Urinary bladder (tissue), 4 donors: Measurements from ENCODE around the gene ARHGAP24. TPM values are rescaled to one million over a fixed set of nuclear protein-coding genes. Genes with fewer than 3 reads are reported as not detected.

ENCODE experiments used
- DNase-seq: peaks from one replicate; pipeline ENCODE4 v3.0.0-alpha.2; 2015; ENCODE audit errors: extremely low spot score
- H3K27ac ChIP-seq: one replicate; pipeline ENCODE4 v1.5.1; 2013; ENCODE audit warnings: low read depth, mild to moderate bottlenecking, moderate library complexity
- H3K36me3 ChIP-seq: one replicate; pipeline ENCODE4 v1.6.1; 2013; ENCODE audit warnings: mild to moderate bottlenecking, moderate library complexity; ENCODE audit not compliant: insufficient read depth
- H3K4me1 ChIP-seq: one replicate; pipeline ENCODE4 v1.6.1; 2013; ENCODE audit warnings: mild to moderate bottlenecking, moderate library complexity; ENCODE audit not compliant: insufficient read depth
- H3K4me3 ChIP-seq: one replicate; pipeline ENCODE4 v1.5.1; 2013; ENCODE audit warnings: low read depth, low read length
- WGBS: extraction: QIAGEN DNeasy Blood & Tissue Kit; methylation state at CpG from one replicate; pipeline ENCODE4 v1.1.7; 2013; 5-methylcytosine and 5-hydroxymethylcytosine counted together
- polyA plus RNA-seq: library from polyadenylated mRNA; stranded (reverse); fragments of 200-250 nt; gene quantifications from one replicate; pipeline ENCODE4 v1.2.3, GENCODE V29; 2013
- total RNA-seq: library from RNA; depleted of rRNA; stranded (reverse); fragments of >200 nt; gene quantifications from one replicate; pipeline ENCODE4 v1.2.3, GENCODE V29; 2014
- donor health status: healthy with polysubstance abuse.
- donor health status: healthy.

ARHGAP24 gene
- total and polyA plus RNA-seq, 2 donors: 17.5 to 81.0 TPM

DNA sequence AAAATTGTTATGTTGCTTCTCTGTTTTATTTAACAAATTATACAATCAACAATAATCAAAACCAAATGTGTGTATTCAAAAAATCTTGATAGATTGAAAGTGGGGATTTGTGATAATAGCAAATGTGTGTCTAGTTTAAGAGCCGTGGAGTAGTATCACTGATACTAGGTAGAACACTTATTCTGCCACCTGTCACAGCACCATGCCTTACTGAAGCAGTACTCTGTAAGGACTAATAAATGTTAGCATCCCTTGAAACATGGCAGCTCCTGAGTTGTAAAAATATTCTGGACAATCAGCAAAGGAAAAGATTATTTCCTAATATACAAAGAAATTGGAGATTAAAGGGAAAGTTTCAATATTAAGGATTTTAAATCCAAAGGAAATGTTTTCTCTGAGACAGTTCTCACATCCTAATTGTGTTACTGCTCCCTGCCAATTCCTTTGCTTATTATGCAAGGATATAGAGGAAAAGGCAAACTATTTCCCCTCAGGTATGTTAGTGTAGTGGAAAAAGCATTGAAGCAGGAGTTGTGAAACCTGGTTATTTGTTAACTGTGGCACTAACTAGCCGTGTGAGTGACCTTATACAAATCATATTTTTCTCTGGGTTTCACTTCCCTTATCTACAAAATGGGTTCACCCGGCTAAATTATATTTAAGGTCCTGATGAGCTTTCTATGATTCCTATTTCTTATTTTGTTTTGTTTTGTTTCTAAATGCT, 303.1 kb downstream of the ARHGAP24 start:
- no peak overlapping the region for H3K4me3 ChIP-seq
- WGBS: 46% methylated on average over 3 of the region's 3 CpGs
- H3K27ac ChIP-seq: no peak overlapping the region
- no peaks in the 10 kb centered on the region for H3K36me3 ChIP-seq
- DNase-seq: no peak
- H3K4me1 ChIP-seq: no peaks in the 10 kb centered on the region

GRCh38 chr4:85778632-85779131, 303.7 kb downstream of the ARHGAP24 start:
- H3K27ac ChIP-seq: peak overlapping the region; percentile 2
- H3K4me3 ChIP-seq: peak overlapping the region; percentile 28
- H3K4me1 ChIP-seq: no peaks in the 10 kb centered on the region
- WGBS: 15% methylated on average over 3 of the region's 3 CpGs
- H3K36me3 ChIP-seq: no peaks in the 10 kb centered on the region
- peak; percentile 28 for DNase-seq

- Histone ChIP-seq H3K27ac (no peak overlapping the region), H3K4me3 (peak overlapping the region; percentile 13), H3K36me3 (no peaks in the 10 kb centered on the region), H3K4me1 (no peaks in the 10 kb centered on the region)
- no peak for DNase-seq
Observed at GRCh38 chr4:85779165-85779564, 304.2 kb downstream of the ARHGAP24 start.

GRCh38 chr4:85780664-85781063, 305.7 kb downstream of the ARHGAP24 start:
- no peaks in the 10 kb centered on the region for H3K4me1 ChIP-seq

GRCh38 chr4:85783483-85783882, 308.5 kb downstream of the ARHGAP24 start:
- Histone ChIP-seq H3K27ac (no peak overlapping the region), H3K4me1 (no peaks in the 10 kb centered on the region), H3K4me3 (no peak overlapping the region), H3K36me3 (no peaks in the 10 kb centered on the region)
- no peak for DNase-seq
- WGBS: 19% methylated on average over 2 of the region's 2 CpGs

More at GRCh38 chr4:85780664-85781063, 305.7 kb downstream of the ARHGAP24 start:
- Histone ChIP-seq H3K36me3 (no peaks in the 10 kb centered on the region), H3K4me3 (no peak overlapping the region), H3K27ac (no peak overlapping the region)
- 55% methylated on average over 3 of the region's 3 CpGs for WGBS
- no peak for DNase-seq

- H3K4me3 ChIP-seq: no peak overlapping the region
- no peaks in the 10 kb centered on the region for H3K4me1 ChIP-seq
- WGBS: 48% methylated on average over 1 of the region's 1 CpG
- H3K27ac ChIP-seq: no peak overlapping the region
- no peaks in the 10 kb centered on the region for H3K36me3 ChIP-seq
- DNase-seq: no peak
Observed at GRCh38 chr4:85783900-85784299, 308.9 kb downstream of the ARHGAP24 start.

- Histone ChIP-seq H3K4me1 (no peaks in the 10 kb centered on the region), H3K27ac (no peak overlapping the region), H3K36me3 (no peaks in the 10 kb centered on the region), H3K4me3 (no peak overlapping the region)
- no peak for DNase-seq
- 78% methylated on average over 3 of the region's 3 CpGs for WGBS
Observed at GRCh38 chr4:85784348-85784747, 309.4 kb downstream of the ARHGAP24 start.

- H3K27ac ChIP-seq: no peak overlapping the region
- no peak for DNase-seq
- no peak overlapping the region for H3K4me3 ChIP-seq
- 94% methylated on average over 1 of the region's 1 CpG for WGBS
- H3K36me3 ChIP-seq: no peaks in the 10 kb centered on the region
- no peaks in the 10 kb centered on the region for H3K4me1 ChIP-seq
Observed at GRCh38 chr4:85784947-85785346, 310.0 kb downstream of the ARHGAP24 start.

- H3K4me3 ChIP-seq: no peak overlapping the region
- no peak for DNase-seq
- no peaks in the 10 kb centered on the region for H3K36me3 ChIP-seq
- H3K4me1 ChIP-seq: no peaks in the 10 kb centered on the region
- 73% methylated on average over 3 of the region's 3 CpGs for WGBS
- no peak overlapping the region for H3K27ac ChIP-seq
Observed at GRCh38 chr4:85787133-85787532, 312.2 kb downstream of the ARHGAP24 start.

DNA sequence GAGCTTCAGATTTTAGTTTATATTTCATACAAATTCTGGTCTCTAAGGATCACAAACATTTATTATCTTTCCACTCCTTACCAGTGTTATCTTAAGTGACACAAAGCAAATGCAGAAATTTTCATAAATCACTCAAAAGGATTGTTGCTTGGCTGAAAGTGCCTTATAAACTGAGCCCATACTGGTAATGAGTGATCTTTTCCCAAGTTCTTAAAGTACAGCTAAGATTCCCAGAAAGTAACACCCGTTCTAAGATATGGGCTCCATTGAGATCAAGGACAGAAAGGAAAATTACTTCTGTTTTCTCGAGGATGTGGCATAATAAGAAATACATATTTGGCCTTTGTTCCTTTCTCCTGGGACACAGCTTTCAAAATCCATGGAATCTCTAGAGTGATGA, 313.7 kb downstream of the ARHGAP24 start:
- Histone ChIP-seq H3K4me3 (no peak overlapping the region), H3K4me1 (no peaks in the 10 kb centered on the region), H3K36me3 (no peaks in the 10 kb centered on the region), H3K27ac (no peak overlapping the region)
- 38% methylated on average over 2 of the region's 2 CpGs for whole genome bisulfite sequencing
- DNase-seq: no peak

DNA sequence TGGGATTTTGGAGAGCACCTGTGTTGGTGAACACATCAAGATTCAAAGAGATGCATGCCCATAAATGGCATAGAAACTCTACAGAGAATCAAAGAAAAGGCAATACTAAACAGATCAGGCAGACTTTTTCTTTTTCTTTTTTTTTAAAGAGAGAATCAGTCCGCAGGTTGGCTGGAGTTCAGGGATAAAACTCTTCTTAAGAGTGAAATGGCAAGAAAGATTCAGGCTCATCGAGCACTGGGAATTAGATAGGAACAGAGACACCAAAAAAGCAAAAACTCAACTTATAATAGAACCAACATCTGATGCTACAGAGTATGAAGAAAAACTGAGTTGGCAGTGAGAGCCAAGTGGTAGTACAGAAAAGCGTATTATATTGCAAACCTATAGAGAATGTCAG, 314.3 kb downstream of the ARHGAP24 start:
- Histone ChIP-seq H3K27ac (no peak overlapping the region), H3K4me3 (no peak overlapping the region), H3K4me1 (no peaks in the 10 kb centered on the region), H3K36me3 (no peaks in the 10 kb centered on the region)
- WGBS: 77% methylated on average over 3 of the region's 3 CpGs
- DNase-seq: no peak

DNA sequence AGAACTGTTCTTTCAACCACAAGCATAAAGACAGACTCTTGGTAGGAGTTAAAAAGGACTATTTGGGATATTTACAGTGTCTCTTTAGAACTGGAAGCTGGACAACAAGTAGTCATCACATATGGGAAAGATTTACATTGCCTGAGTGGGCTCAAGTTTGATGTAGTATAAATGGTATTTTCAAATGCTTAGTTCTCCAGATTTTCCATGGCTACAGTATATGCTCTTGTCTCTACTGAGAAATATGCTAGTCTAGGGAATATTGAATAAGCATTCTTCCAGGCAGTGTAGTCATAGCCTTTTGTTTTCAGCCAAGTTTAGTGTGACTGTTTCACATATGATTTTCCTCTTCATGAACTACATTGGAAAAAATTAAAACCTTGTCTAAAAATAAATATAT, 315.6 kb downstream of the ARHGAP24 start:
- Histone ChIP-seq H3K4me1 (no peaks in the 10 kb centered on the region), H3K4me3 (no peak overlapping the region), H3K36me3 (no peaks in the 10 kb centered on the region), H3K27ac (no peak overlapping the region)
- peak; percentile 66 for DNase-seq

DNA sequence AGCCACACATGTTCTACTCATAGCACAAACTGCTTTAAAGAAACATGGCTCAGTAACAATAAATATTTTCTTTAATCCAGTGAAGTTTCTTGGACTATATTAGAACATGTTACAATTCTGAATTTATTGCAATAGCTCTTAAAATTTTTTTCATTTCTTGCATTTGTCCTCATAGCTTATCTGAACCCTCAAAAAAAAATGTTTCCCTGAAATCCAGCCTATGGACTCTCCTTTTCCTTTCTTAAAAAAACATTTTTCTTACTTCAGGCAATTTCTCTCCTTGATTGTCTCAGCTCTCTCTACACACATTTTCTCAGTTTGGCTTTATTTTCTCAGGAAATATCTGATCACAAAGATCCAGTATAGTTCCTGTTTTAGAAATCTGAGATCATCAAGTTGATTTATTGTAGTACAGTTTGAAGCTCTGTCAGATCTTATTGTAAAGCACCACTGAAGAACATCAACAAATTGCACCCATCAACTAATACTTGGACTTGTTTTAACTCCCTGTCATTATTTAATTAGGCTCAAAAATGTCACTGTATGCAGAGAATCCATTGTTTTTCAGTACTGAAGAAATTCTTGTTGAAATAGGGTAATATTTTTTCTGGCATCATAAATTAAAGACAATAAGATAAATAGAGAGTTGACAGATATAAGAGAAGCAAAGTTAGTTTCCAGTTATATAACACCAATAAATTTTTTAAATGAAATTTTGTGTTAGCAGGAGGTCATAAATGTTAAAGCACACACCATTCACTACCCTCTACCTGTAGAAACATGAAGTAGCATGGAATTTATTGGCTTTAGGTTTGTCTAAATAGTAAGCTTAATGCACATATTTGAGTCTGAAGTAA, 317.7 kb downstream of the ARHGAP24 start:
- no peaks in the 10 kb centered on the region for H3K36me3 ChIP-seq
- no peak overlapping the region for H3K4me3 ChIP-seq
- peak; percentile 58 for DNase-seq
- no peaks in the 10 kb centered on the region for H3K4me1 ChIP-seq
- no peak overlapping the region for H3K27ac ChIP-seq

DNA sequence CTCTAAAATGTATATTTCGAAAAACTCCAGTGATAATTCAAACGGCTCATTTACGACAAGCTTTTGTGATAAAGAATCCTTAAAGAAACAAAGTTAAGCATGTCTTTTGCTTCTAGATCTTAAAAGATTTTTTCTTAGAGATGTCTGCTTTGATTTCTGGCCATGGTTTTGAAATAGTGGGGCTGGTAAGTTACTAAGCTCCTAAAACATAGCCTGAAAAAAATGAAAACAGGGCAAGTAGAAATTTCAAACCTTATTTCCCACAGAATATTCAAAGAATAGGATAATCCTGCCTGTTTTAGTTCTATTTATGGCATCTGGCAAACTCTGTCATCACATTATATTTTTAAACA, 318.3 kb downstream of the ARHGAP24 start:
- H3K4me3 ChIP-seq: no peak overlapping the region
- H3K27ac ChIP-seq: no peak overlapping the region
- DNase-seq: peak; percentile 47
- no peaks in the 10 kb centered on the region for H3K36me3 ChIP-seq
- H3K4me1 ChIP-seq: no peaks in the 10 kb centered on the region
- WGBS: 19% methylated on average over 3 of the region's 3 CpGs
